HG03342 (cell line): ENCODE measurements around the gene SNURF.
"Not testable (repeated sequence)": the region's sequence is repeated elsewhere in the genome, so short reads cannot be mapped to it uniquely, and the experiment has no call there.

Source experiments
- ATAC-seq: cut with Tn5 transposase; IDR thresholded peaks from one replicate; pipeline ENCODE4 v1.9.1; 2021; ENCODE audit warnings: mild to moderate bottlenecking, moderate library complexity; ENCODE audit not compliant: unreplicated experiment

The SNURF gene

DNA sequence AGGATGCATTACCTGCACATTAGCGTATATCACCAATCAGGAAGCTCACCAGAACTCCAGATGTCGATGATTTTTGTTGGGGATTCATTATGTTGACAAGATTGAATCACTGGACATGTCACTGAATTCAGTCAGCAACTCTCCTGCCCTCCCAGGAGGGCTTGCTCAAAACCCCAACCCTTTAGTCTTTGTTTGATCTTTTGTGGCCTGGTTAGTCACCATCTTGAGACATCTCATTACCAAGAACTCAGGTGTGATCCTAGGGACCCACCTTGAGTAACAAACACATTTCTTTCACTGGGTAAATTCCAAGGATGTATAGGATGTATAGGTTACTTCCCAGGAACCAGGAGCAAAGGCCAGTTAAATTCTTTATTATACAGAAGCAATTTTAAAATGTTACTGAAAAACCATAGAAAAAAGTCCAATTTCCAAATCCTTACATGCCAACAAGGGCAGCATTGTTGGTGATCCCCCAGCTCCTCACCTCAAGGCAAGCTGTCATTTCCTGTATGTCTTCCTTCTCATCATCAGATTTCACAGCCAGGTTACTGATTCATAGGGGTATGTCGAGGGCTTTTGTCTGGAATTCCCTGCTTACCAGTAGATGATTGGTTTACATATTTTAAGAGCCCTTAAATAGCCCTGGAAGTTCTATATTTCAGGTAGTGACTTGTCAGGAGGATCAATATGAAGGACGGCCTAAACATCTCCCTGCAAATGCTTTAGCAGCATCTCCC lies 11.7 kb downstream of the SNURF start:
- no peak for ATAC-seq

DNA sequence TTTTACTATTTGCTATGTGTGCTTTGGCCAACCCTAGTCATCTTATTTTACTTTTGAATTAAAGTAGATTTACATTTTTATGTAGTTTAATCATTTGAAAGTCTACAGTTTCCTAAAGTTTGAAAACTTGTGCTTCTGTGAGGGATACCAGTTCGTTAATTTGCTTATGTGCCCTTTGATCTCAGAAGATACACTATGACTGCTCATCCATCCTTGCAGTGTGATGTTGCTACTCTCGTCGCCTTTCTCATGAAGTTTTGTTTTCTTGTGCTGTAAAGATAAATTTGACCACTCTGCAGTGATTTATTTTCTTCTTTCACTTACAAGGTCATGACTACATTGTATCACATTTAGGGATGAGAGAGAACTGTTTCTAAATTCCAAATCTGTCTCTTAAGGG lies 16.3 kb downstream of the SNURF start:
- ATAC-seq = no peak

DNA sequence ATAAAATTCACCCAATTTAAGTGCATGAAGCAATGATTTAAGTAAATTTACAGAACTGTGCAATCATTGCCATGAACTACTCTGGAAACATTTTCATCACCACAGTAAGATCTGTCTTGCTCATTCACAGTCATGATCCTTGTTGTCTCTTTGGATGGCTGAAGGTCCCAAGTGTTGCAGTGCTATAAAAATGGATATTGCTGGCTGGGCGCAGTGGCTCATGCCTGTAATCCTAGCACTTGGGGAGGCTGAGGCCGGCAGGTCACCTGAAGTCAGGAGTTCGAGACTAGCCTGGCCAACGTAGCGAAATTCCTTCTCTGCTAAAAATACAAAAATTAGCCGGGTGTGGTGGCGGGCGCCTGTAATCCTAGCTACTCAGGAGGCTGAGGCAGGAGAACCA lies 17.0 kb downstream of the SNURF start:
- ATAC-seq = no peak

DNA sequence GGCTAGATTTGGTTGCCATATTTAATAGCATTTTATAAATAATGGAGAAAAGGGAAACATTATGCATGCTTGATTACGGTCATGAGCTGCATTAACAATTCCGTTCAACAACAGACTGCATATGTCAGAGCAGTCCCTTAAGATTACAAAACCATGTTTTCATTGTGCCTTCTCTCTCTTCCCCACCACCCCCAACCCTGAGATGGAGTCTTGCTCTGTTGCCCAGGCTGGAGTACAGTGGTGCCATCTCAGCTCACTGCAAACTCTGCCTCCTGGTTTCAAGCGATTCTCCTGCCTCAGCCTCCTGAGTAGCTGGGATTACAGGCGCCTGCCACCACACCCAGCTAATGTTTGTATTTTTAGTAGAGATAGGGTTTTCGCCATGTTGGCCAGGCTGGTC lies 17.9 kb downstream of the SNURF start:
- not testable (repeated sequence) for ATAC-seq

DNA sequence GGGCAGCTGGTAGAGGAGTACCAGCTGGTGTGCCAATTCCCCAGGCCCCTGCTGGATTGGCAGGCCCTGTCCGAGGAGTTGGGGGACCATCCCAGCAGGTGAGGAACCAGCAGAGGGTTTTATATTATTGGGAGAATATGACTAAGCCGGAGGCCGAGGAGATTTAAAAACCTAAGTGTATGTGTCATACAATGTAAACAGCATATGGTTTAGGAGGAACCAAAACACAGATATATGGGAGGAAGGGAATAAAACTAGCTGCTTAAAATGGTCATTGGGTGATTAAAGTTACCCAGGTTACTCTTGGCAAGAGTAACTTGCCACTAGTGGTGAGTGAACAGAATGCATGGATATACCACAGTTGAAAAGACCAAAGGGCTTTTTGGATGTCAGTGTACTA lies 22.1 kb downstream of the SNURF start:
- ATAC-seq = no peak

DNA sequence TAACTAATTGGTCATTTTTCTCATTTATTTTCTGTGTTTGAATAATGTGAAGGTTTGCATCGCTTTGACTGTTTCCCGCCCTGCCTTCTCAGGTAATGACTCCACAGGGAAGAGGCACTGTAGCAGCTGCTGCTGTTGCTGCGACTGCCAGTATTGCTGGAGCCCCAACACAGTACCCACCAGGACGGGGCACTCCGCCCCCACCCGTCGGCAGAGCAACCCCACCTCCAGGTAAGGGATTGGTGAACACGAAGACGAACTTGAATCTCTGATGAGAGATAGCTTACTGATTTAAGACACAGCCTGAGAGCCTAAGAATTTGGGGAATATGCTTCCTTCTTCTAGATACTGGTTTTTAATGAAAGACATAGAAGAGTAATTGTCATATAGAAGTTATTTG lies 22.9 kb downstream of the SNURF start:
- ATAC-seq = no peak

DNA sequence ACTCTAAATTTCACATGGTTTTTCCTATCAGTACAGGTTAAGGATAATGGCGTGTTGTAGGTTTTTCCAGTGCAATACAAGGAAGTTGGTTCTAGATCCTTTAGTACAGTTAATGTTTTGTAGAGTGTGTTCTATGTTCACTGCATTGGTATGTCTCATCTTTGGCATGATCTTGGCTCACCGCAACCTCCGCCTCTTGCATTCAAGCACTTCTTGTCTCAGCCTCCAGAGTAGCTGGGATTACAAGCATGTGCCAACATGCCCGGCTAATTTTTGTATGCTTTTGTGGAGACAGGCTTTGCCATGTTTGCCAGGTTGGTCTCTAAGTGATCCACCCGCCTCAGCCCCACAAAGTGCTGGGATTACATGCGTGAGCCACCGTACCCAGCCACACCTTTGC lies 30.4 kb downstream of the SNURF start:
- ATAC-seq = no peak

DNA sequence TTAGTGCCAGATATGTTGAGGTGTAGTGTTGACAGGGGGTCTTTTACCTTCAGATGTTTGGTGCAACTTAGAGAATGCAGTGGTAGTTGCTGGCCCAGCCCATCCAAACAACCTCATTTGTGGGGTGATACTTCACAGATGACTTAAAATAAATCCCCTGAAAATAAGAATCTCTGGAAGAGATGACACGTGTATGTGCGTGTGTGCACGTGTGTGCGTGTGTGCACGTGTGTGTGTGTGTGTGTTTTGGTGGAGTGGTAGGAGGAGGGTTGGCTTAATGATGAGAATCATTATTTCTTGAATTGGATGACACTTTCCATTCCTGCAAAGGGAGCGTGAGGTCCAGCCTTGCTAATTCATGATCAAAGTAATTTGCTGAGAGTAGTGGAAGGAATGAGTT lies 31.9 kb downstream of the SNURF start:
- ATAC-seq = no peak
